ENCODE results near the gene HOTAIR.

The HOTAIR gene

GRCh38 chr12:53958128-53958527 lies 16.6 kb downstream of the HOTAIR start:
- ChIA-PET CTCF (interaction anchor here (0.9 to 1.9 kb wide), 3 partner anchors 16 to 74 kb away, joined by 3 to 7 read pairs (median 4); no protein-coding TSS in a partner anchor), POLR2A (no interaction called here)
- no peak for DNase-seq (ENCODE audit: extremely low spot score)
- no peak for TF ChIP-seq CTCF (IDR thresholded peaks at IDR 0.05; ENCODE audit: control extremely low read depth, extremely low read depth, low read depth, missing control alignments)

GRCh38 chr12:53956914-53957536 lies 17.7 kb downstream of the HOTAIR start:
- ChIA-PET CTCF (no interaction called here), POLR2A (no interaction called here)
- no peak for TF ChIP-seq CTCF (IDR thresholded peaks at IDR 0.05; ENCODE audit: control extremely low read depth, extremely low read depth, low read depth, missing control alignments)

GRCh38 chr12:53956251-53956887 lies 18.4 kb downstream of the HOTAIR start:
- POLR2A ChIA-PET = no interaction called here
- TF ChIP-seq CTCF (IDR thresholded peaks at IDR 0.05; ENCODE audit: control extremely low read depth, extremely low read depth, low read depth, missing control alignments) = no peak
- CTCF ChIA-PET = interaction anchor here (1.1 kb wide), 1 partner anchor 29 kb away, joined by 3 read pairs; the partner anchor contains the start of gene HOXC10
- no peak for DNase-seq (ENCODE audit: extremely low spot score)

More at GRCh38 chr12:53956914-53957536, 17.7 kb downstream of the HOTAIR start:
- no peak for DNase-seq (ENCODE audit: extremely low spot score)

GRCh38 chr12:53955776-53956250 lies 18.9 kb downstream of the HOTAIR start:
- ChIA-PET POLR2A (no interaction called here), CTCF (interaction anchor here (1.1 kb wide), 1 partner anchor 29 kb away, joined by 3 read pairs; the partner anchor contains the start of gene HOXC10)

GRCh38 chr12:53955036-53955775 lies 19.5 kb downstream of the HOTAIR start:
- TF ChIP-seq CTCF (IDR thresholded peaks at IDR 0.05; ENCODE audit: control extremely low read depth, extremely low read depth, low read depth, missing control alignments) = no peak
- CTCF ChIA-PET = interaction anchor here (1.1 to 1.3 kb wide), 3 partner anchors 12 to 30 kb away, joined by 3 to 4 read pairs (median 3); partner anchors contain the start of gene HOXC10
- no peak for DNase-seq (ENCODE audit: extremely low spot score)
- POLR2A ChIA-PET = no interaction called here

More at GRCh38 chr12:53955776-53956250, 18.9 kb downstream of the HOTAIR start:
- DNase-seq (ENCODE audit: extremely low spot score) = no peak
- TF ChIP-seq CTCF (IDR thresholded peaks at IDR 0.05; ENCODE audit: control extremely low read depth, extremely low read depth, low read depth, missing control alignments) = no peak

GRCh38 chr12:53954694-53955035 lies 20.1 kb downstream of the HOTAIR start, which contains the start of gene HOXC12:
TSS of gene HOXC12 (plus strand) at chr12:53954903. CDS start at chr12:53954930, 27 bp downstream.
- POLR2A ChIA-PET = interaction anchor here (0.6 kb wide), 1 partner anchor 99 kb away, joined by 5 read pairs; the partner anchor contains the start of gene HOXC4
- DNase-seq (ENCODE audit: extremely low spot score) = no peak
- TF ChIP-seq CTCF (IDR thresholded peaks at IDR 0.05; ENCODE audit: control extremely low read depth, extremely low read depth, low read depth, missing control alignments) = no peak
- CTCF ChIA-PET = interaction anchor here (1.1 to 1.5 kb wide), 3 partner anchors 10 to 30 kb away, joined by 3 to 4 read pairs (median 3); partner anchors contain the start of gene HOXC10
